C4-2B (cell line): ENCODE measurements around the gene PTPA.

Experiments
- ZFX ChIP-seq: fragments of 450-650 bp; IDR thresholded peaks from 2 replicates; pipeline ENCODE4 v1.6.1; 2017
- TF ChIP-seq, protein P1 (sequence below): fragments of 450-650 bp; conservative IDR thresholded peaks from 2 replicates; pipeline ENCODE4 v1.5.1; 2017; ENCODE audit warnings: mild to moderate bottlenecking

DNA sequence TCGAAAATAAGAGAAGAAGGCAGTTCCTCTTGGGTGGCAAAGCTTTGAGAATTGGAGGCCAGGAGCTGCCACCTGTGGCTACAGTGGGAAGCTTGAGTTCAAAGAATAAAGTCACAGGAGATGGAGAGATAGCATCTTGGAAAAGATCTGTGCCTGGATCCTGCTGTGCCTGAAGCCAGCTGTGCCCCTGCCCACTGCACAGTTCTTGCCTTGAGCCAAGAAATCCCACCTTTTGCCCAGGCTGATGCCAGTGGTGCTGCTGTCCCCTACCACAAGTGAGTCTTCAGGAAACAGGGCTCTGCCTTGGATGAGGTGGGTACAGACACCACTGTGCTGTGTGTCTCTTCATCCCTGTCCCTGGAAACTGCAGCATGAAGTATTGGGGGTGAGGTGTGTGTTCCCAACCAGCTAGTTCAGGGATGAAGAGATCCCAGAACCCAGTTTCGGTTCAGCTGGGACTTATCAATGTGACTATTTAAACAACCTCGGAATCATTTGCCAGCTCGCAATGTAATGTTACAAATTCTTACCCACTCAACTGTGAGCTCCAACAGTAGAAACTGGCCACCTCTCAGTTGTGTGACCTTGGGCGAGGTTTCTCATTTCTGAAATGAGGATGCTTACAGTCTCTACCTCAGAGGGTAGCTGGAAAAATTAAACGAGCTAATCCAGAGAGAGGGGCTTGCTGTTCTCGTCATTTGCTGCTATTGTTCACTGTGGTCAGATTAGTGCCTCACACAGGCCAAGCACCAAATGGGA is 61.0 kb downstream of the PTPA start:
- TF ChIP-seq, protein P1, sequence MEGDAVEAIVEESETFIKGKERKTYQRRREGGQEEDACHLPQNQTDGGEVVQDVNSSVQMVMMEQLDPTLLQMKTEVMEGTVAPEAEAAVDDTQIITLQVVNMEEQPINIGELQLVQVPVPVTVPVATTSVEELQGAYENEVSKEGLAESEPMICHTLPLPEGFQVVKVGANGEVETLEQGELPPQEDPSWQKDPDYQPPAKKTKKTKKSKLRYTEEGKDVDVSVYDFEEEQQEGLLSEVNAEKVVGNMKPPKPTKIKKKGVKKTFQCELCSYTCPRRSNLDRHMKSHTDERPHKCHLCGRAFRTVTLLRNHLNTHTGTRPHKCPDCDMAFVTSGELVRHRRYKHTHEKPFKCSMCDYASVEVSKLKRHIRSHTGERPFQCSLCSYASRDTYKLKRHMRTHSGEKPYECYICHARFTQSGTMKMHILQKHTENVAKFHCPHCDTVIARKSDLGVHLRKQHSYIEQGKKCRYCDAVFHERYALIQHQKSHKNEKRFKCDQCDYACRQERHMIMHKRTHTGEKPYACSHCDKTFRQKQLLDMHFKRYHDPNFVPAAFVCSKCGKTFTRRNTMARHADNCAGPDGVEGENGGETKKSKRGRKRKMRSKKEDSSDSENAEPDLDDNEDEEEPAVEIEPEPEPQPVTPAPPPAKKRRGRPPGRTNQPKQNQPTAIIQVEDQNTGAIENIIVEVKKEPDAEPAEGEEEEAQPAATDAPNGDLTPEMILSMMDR, result no peak
- TF ChIP-seq ZFX, result no peak
